Measurements from ENCODE around the gene RNFT2.

GRCh38 chr12:116896411-116896924, 158.4 kb downstream of the RNFT2 start:
- TF ChIP-seq CTCF (IDR thresholded peaks at IDR 0.05) = no peak
- TF ChIP-seq POLR2A (IDR thresholded peaks at IDR 0.05) = no peak

Data from Peyer's patch (tissue), 4 donors.